Uterus (tissue), 2 donors: ENCODE data around the gene FAM156B.

Source experiments
- POLR2A ChIP-seq, 2 donors: fragments of 450-650 bp; IDR thresholded peaks; one replicate each; pipeline ENCODE4 v1.6.1; 2016; ENCODE audit warnings: antibody characterized with exemption in 2 of 2, mild to moderate bottlenecking in 1 of 2, moderate library complexity in 1 of 2
- TF ChIP-seq, protein P1 (sequence below), 4 experiments: fragments of 200-600 bp in 2 of 4; fragments of 450-650 bp in 2 of 4; sonication (generic) in 2 of 4; IDR thresholded peaks; one replicate each; pipeline ENCODE4 v1.5.1; 2016 to 2019; ENCODE audit warnings: antibody characterized with exemption in 4 of 4, mild to moderate bottlenecking in 2 of 4, moderate library complexity in 1 of 4

DNA sequence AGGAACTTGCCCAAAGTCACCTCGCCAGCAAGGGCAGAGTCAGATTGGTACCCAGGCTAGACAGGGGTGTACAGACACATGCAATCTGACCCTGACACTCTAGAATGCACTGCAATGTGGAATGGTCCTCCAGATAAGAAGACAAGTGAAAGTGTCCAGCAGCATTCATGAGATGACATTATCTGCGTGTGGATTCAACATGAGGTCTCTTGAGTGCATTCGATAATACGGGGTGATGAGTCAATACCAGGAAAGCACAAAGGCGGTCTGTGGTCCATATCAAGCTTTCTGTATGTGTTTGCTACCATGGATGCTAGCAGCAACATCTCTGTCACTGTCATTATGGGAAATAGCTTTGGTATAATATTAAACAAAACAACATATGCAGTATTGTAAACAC lies 22.5 kb upstream of the FAM156B start:
- TF ChIP-seq, protein P1, sequence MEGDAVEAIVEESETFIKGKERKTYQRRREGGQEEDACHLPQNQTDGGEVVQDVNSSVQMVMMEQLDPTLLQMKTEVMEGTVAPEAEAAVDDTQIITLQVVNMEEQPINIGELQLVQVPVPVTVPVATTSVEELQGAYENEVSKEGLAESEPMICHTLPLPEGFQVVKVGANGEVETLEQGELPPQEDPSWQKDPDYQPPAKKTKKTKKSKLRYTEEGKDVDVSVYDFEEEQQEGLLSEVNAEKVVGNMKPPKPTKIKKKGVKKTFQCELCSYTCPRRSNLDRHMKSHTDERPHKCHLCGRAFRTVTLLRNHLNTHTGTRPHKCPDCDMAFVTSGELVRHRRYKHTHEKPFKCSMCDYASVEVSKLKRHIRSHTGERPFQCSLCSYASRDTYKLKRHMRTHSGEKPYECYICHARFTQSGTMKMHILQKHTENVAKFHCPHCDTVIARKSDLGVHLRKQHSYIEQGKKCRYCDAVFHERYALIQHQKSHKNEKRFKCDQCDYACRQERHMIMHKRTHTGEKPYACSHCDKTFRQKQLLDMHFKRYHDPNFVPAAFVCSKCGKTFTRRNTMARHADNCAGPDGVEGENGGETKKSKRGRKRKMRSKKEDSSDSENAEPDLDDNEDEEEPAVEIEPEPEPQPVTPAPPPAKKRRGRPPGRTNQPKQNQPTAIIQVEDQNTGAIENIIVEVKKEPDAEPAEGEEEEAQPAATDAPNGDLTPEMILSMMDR (IDR thresholded peaks at IDR 0.05): no peak
- TF ChIP-seq POLR2A (IDR thresholded peaks at IDR 0.05): no peak
